HG02678 (cell line): ENCODE measurements around the gene LDLRAD3.

Experiments used
- ATAC-seq: cut with Tn5 transposase; IDR thresholded peaks from one replicate; pipeline ENCODE4 v1.9.1; 2021; ENCODE audit warnings: mild to moderate bottlenecking, moderate library complexity; ENCODE audit not compliant: unreplicated experiment

Gene LDLRAD3

GRCh38 chr11:36069576-36070212, 125.8 kb downstream of the LDLRAD3 start:
- no peak for ATAC-seq

GRCh38 chr11:36070213-36070953, 126.5 kb downstream of the LDLRAD3 start:
- no peak for ATAC-seq

- no peak for ATAC-seq
These were observed 127.1 kb downstream of the LDLRAD3 start for GRCh38 chr11:36070954-36071330.

- ATAC-seq, result no peak
These were observed 128.1 kb downstream of the LDLRAD3 start for GRCh38 chr11:36071917-36072500.

- no peak for ATAC-seq
These were observed 129.7 kb downstream of the LDLRAD3 start for GRCh38 chr11:36073411-36074203.

GRCh38 chr11:36074941-36075431, 131.1 kb downstream of the LDLRAD3 start:
- ATAC-seq, result no peak

GRCh38 chr11:36077368-36077767, 133.5 kb downstream of the LDLRAD3 start:
- no peak for ATAC-seq

GRCh38 chr11:36077886-36078685, 134.2 kb downstream of the LDLRAD3 start:
- no peak for ATAC-seq

GRCh38 chr11:36078686-36079055, 134.8 kb downstream of the LDLRAD3 start:
- no peak for ATAC-seq

- no peak for ATAC-seq
These were observed 136.2 kb downstream of the LDLRAD3 start for GRCh38 chr11:36079878-36080675.

- ATAC-seq, result no peak
These were observed 137.5 kb downstream of the LDLRAD3 start for GRCh38 chr11:36081274-36081945.

GRCh38 chr11:36086366-36086765, 142.5 kb downstream of the LDLRAD3 start:
- no peak for ATAC-seq

- ATAC-seq, result no peak
These were observed 144.6 kb downstream of the LDLRAD3 start for GRCh38 chr11:36088266-36088972.

GRCh38 chr11:36089920-36090319, 146.1 kb downstream of the LDLRAD3 start:
- no peak for ATAC-seq

- no peak for ATAC-seq
These were observed 146.7 kb downstream of the LDLRAD3 start for GRCh38 chr11:36090356-36091109.

GRCh38 chr11:36091256-36091811, 147.5 kb downstream of the LDLRAD3 start:
- no peak for ATAC-seq

- no peak for ATAC-seq
These were observed 148.6 kb downstream of the LDLRAD3 start for GRCh38 chr11:36092314-36093030.
